HepG2 (cell line): ENCODE results near the gene DLG2. TPM values are rescaled to one million over a fixed set of nuclear protein-coding genes. Genes with fewer than 3 reads are reported as not detected.

Source experiments
- ATAC-seq: fragments of 200-7000 bp; cut with Tn5 transposase; 3 replicates; pipeline ENCODE4 v1.9.1; 2020; ENCODE audit warnings: mild to moderate bottlenecking, moderate library complexity
- BruUV-seq: library from RNA; stranded (reverse); fragments of 400-500 nt; replicated peaks from 2 replicates; lab custom pipeline; 2021; lab: Mats Ljungman, UMichigan
- CTCF ChIA-PET: fragments of 300-600 bp; formaldehyde crosslinking; extraction: SDS; loops from one replicate; lab custom pipeline; 2021; ENCODE audit warnings: low total read pairs, inconsistent platforms, low intra/inter-chr PET ratio; lab: Yijun Ruan, JAX
- POLR2A ChIA-PET: fragments of 350-600 bp; sonication (Branson Sonifier 250); formaldehyde crosslinking; loops from one replicate; lab custom pipeline; 2020; ENCODE audit warnings: antibody characterized with exemption, inconsistent platforms; lab: Yijun Ruan, JAX
- DNase-seq: peaks from one replicate; pipeline ENCODE4 v3.0.0-alpha.2; 2015; ENCODE audit warnings: low spot score
- FAIRE-seq: peaks from 3 replicates; lab custom pipeline; 2011; peaks lifted over from hg19 to GRCh38; lab: Jason Lieb, UNC
- H2AFZ ChIP-seq: one replicate; pipeline ENCODE4 v1.6.1; 2011; ENCODE audit warnings: low read length, inconsistent platforms
- H3K27ac ChIP-seq: fragments of 300-600 bp; 3 replicates; pipeline ENCODE4 v1.8.0; 2011; ENCODE audit warnings: mixed run types, mild to moderate bottlenecking, mixed read lengths, low read length, inconsistent platforms; ENCODE audit not compliant: insufficient read depth; ENCODE audit errors: extremely low read length
- H3K27me3 ChIP-seq, 2 experiments: fragments of 200-600 bp in 1 of 2; 2 replicates in 1 of 2; 3 replicates in 1 of 2; pipeline versions ENCODE4 v1.6.0 to v1.8.0; 2011; ENCODE audit warnings: low read length in 2 of 2, mild to moderate bottlenecking in 2 of 2, moderate library complexity in 2 of 2, inconsistent platforms in 1 of 2; ENCODE audit not compliant: insufficient read depth in 2 of 2, control insufficient read depth in 1 of 2
- H3K36me3 ChIP-seq, 2 experiments: fragments of 200-600 bp in 1 of 2; replicated peaks in 1 of 2; 2 replicates in 1 of 2; 3 replicates in 1 of 2; pipeline versions ENCODE4 v1.5.1 to v1.8.0; 2011; ENCODE audit warnings: low read length in 2 of 2, inconsistent platforms in 1 of 2; ENCODE audit not compliant: insufficient read depth in 2 of 2, control insufficient read depth in 1 of 2
- H3K4me1 ChIP-seq: 2 replicates; pipeline ENCODE4 v1.5.1; 2012; ENCODE audit warnings: low read length, inconsistent platforms; ENCODE audit not compliant: insufficient read depth
- H3K4me2 ChIP-seq: 2 replicates; pipeline ENCODE4 v1.6.0; 2011; ENCODE audit warnings: low read depth, low read length, inconsistent platforms
- H3K4me3 ChIP-seq, 3 experiments: fragments of 200-600 bp in 1 of 3; sonication (generic), shearing (Covaris generic) in 1 of 3; replicated peaks in 1 of 3; 2 replicates each; pipeline ENCODE4 v1.5.1; 2011 to 2016; ENCODE audit warnings: low read length in 3 of 3, inconsistent platforms in 2 of 3, low read depth in 2 of 3, mild to moderate bottlenecking in 2 of 3, control low read depth in 1 of 3, mixed read lengths in 1 of 3; ENCODE audit not compliant: insufficient read depth in 1 of 3
- H3K79me2 ChIP-seq: one replicate; pipeline ENCODE4 v1.6.1; 2011; ENCODE audit warnings: low read length, inconsistent platforms; ENCODE audit not compliant: insufficient read depth
- H3K9ac ChIP-seq: 2 replicates; pipeline ENCODE4 v1.6.0; 2011; ENCODE audit warnings: mild to moderate bottlenecking, low read depth, low read length, inconsistent platforms; ENCODE audit not compliant: insufficient read depth
- H3K9me3 ChIP-seq: 2 replicates; pipeline ENCODE4 v1.5.1; 2012; ENCODE audit warnings: mild to moderate bottlenecking, low read length
- H4K20me1 ChIP-seq: 2 replicates; pipeline ENCODE4 v1.6.0; 2011; ENCODE audit warnings: inconsistent platforms, mild to moderate bottlenecking, low read length, moderate library complexity; ENCODE audit not compliant: insufficient read depth
- ATM ChIP-seq: fragments of 450-650 bp; IDR thresholded peaks from 2 replicates; pipeline ENCODE4 v1.7.1; 2017; ENCODE audit warnings: mild to moderate bottlenecking, borderline replicate concordance
- CCDC6 ChIP-seq: sonication (generic); formaldehyde crosslinking; IDR thresholded peaks from 2 replicates; pipeline ENCODE4 v1.8.1; 2022; ENCODE audit warnings: mild to moderate bottlenecking, missing genetic modification reagents, moderate library complexity
- CEBPZ ChIP-seq: IDR thresholded peaks from 2 replicates; pipeline ENCODE4 v1.6.1; 2012; ENCODE audit warnings: low read length, improper control_type of control experiment
- GATAD2A ChIP-seq: IDR thresholded peaks from 2 replicates; pipeline ENCODE4 v1.6.1; 2016
- MAFK ChIP-seq, 2 experiments: IDR thresholded peaks in 1 of 2; conservative IDR thresholded peaks in 1 of 2; 2 replicates each; pipeline ENCODE4 v1.6.1; 2011; ENCODE audit warnings: improper control_type of control experiment in 2 of 2, low read length in 2 of 2
- MBD4 ChIP-seq: IDR thresholded peaks from 2 replicates; pipeline ENCODE4 v1.6.1; 2012; ENCODE audit warnings: low read length, inconsistent platforms, borderline replicate concordance
- RARA ChIP-seq: IDR thresholded peaks from 2 replicates; pipeline ENCODE4 v1.6.1; 2016; ENCODE audit warnings: missing genetic modification reagents, missing compliant biosample characterization
- RFX5 ChIP-seq: IDR thresholded peaks from 2 replicates; pipeline ENCODE4 v1.6.1; 2011; ENCODE audit warnings: low read depth, low read length, improper control_type of control experiment
- SMARCC2 ChIP-seq: fragments of 450-650 bp; IDR thresholded peaks from 2 replicates; pipeline ENCODE4 v1.6.1; 2017; ENCODE audit warnings: antibody characterized with exemption, mild to moderate bottlenecking
- SP2 ChIP-seq: sonication (generic); formaldehyde crosslinking; IDR thresholded peaks from 2 replicates; pipeline ENCODE4 v1.5.1; 2020; ENCODE audit warnings: mild to moderate bottlenecking, missing genetic modification reagents
- ZNF10 ChIP-seq: sonication (generic); formaldehyde crosslinking; IDR thresholded peaks from 2 replicates; pipeline ENCODE4 v1.4.0; 2020; ENCODE audit warnings: mild to moderate bottlenecking, low read depth, missing genetic modification reagents, borderline replicate concordance
- WGBS: methylation state at CpG from one replicate; pipeline ENCODE4 v1.1.6; 2017; ENCODE audit warnings: low lambda C conversion rate; 5-methylcytosine and 5-hydroxymethylcytosine counted together
- in situ Hi-C: cut with HindIII; loops from 2 replicates; pipeline ENCODE4 v1.10.0; 2017; ENCODE audit warnings: low pct_unique_long_range_greater_than_20kb; ENCODE audit not compliant: extremely low pct_ligation_motif_present
- intact Hi-C: fragments of 100-400 bp; cut with micrococcal nuclease; formaldehyde crosslinking; loops from one replicate; pipeline ENCODE4 v1.10.0; 2022; ENCODE audit not compliant: unreplicated experiment
- polyA plus RNA-seq, 8 experiments: library from polyadenylated mRNA; depleted of rRNA in 3 of 8; stranded (reverse) in 7 of 8; unstranded in 1 of 8; fragments of >200 nt; fragmentation: Illumina TruSeq in 4 of 8; extraction: Trizol in 4 of 8; gene quantifications; 2 replicates each; pipeline versions ENCODE4 v1.2.1 to v1.2.3, GENCODE V29; 2011 to 2016; ENCODE audit warnings: low read depth in 4 of 8, missing spikeins in 1 of 8, mixed read lengths in 1 of 8; ENCODE audit not compliant: insufficient read depth in 1 of 8
- total RNA-seq, 5 experiments: library from RNA; depleted of rRNA; stranded (reverse); fragments of >200 nt; fragmentation: Illumina TruSeq; extraction: Trizol; gene quantifications; 2 replicates each; pipeline ENCODE4 v1.2.3, GENCODE V29; 2016; ENCODE audit warnings: low read depth in 1 of 5

DLG2 gene
- total and polyA plus RNA-seq, 2 of the 13 experiments (the other 11 are each of a cell fraction or from before 2014, with no cell fraction given): 0.46 to 1.0 TPM

- no peak for TF ChIP-seq CEBPZ
Observed at GRCh38 chr11:84588131-84588829, 1038.9 kb downstream of the DLG2 start (continued).

- WGBS: 0% methylated on average over 1 of the region's 1 CpG
- DNase-seq (no peak), FAIRE-seq (no peak), ATAC-seq (no peak)
- no peaks in the 10 kb centered on the region for H3K27me3 ChIP-seq
- no peaks in the 10 kb centered on the region for H4K20me1 ChIP-seq
- H2AFZ ChIP-seq: no peak overlapping the region
- no peak overlapping the region for H3K4me3 ChIP-seq
- CTCF ChIA-PET: no interaction called here
- H3K4me2 ChIP-seq: no peak overlapping the region
- no peaks in the 10 kb centered on the region for H3K9me3 ChIP-seq
- no TSS peak for BruUV-seq
- H3K79me2 ChIP-seq: no peaks in the 10 kb centered on the region
- TF ChIP-seq CCDC6 (CRISPR knock-in tag) (no peak), GATAD2A (CRISPR knock-in tag) (no peak), RFX5 (no peak), MBD4 (no peak), SP2 (no peak), ATM (no peak), MAFK (conservative IDR thresholded peaks at IDR 0.05 in 1 of 2, IDR thresholded peaks at IDR 0.05 in 1 of 2; ENCODE audit: low read length in 2 of 2) (no peak), RARA (no peak), SMARCC2 (no peak), ZNF10 (no peak)
- POLR2A ChIA-PET: no interaction called here
- no peaks in the 10 kb centered on the region for H3K4me1 ChIP-seq
- no peak overlapping the region for H3K9ac ChIP-seq
- in situ Hi-C loops (no loop called here), intact Hi-C loops (no loop called here)
- H3K36me3 ChIP-seq: no peaks in the 10 kb centered on the region
- H3K27ac ChIP-seq: no peak overlapping the region
Observed at GRCh38 chr11:84583106-84583505, 1044.0 kb downstream of the DLG2 start.
